HepG2 (cell line): ENCODE measurements around the gene KHK. TPM values are rescaled to one million over a fixed set of nuclear protein-coding genes. Genes with fewer than 3 reads are reported as not detected.

Source experiments
- ARNT2 ChIP-seq: sonication (generic); formaldehyde crosslinking; IDR thresholded peaks from 2 replicates; pipeline ENCODE4 v1.8.0; 2022; ENCODE audit warnings: mild to moderate bottlenecking, low read depth, missing genetic modification reagents, moderate library complexity
- MAFG ChIP-seq: sonication (generic); formaldehyde crosslinking; IDR thresholded peaks from 2 replicates; pipeline ENCODE4 v1.5.1; 2020; ENCODE audit warnings: mild to moderate bottlenecking, missing genetic modification reagents
- NAIF1 ChIP-seq: sonication (generic); formaldehyde crosslinking; IDR thresholded peaks from 2 replicates; pipeline ENCODE4 v1.5.0; 2020; ENCODE audit warnings: mild to moderate bottlenecking, missing genetic modification reagents, borderline replicate concordance
- PHF21A ChIP-seq: sonication (generic); formaldehyde crosslinking; IDR thresholded peaks from 2 replicates; pipeline ENCODE4 v1.5.0; 2020; ENCODE audit warnings: mild to moderate bottlenecking, missing genetic modification reagents
- POLR2A ChIP-seq, 2 experiments: IDR thresholded peaks; 2 replicates each; pipeline ENCODE4 v1.6.1; 2011; ENCODE audit warnings: low read depth in 2 of 2, low read length in 2 of 2, mild to moderate bottlenecking in 1 of 2, moderate library complexity in 1 of 2; ENCODE audit not compliant: insufficient read depth in 1 of 2
- RFX3 ChIP-seq: IDR thresholded peaks from 2 replicates; pipeline ENCODE4 v1.6.1; 2016; ENCODE audit warnings: missing biosample characterization, missing genetic modification reagents
- SNAI1 ChIP-seq: sonication (generic); formaldehyde crosslinking; IDR thresholded peaks from 2 replicates; pipeline ENCODE4 v1.5.0; 2020; ENCODE audit warnings: mild to moderate bottlenecking, missing genetic modification reagents, borderline replicate concordance
- ZBTB38 ChIP-seq: sonication (generic); formaldehyde crosslinking; IDR thresholded peaks from 2 replicates; pipeline ENCODE4 v1.5.1; 2020; ENCODE audit warnings: mild to moderate bottlenecking, missing genetic modification reagents
- ZMYM4 ChIP-seq: sonication (generic); formaldehyde crosslinking; IDR thresholded peaks from 2 replicates; pipeline ENCODE4 v1.8.1; 2023; ENCODE audit warnings: mild to moderate bottlenecking, missing genetic modification reagents
- ZNF20 ChIP-seq: sonication (generic); formaldehyde crosslinking; IDR thresholded peaks from 2 replicates; pipeline ENCODE4 v1.4.0; 2020; ENCODE audit warnings: mild to moderate bottlenecking, moderate library complexity, missing genetic modification reagents
- ZNF24 ChIP-seq: fragments of 450-650 bp; IDR thresholded peaks from 2 replicates; pipeline ENCODE4 v1.6.1; 2017; ENCODE audit warnings: antibody characterized with exemption, mild to moderate bottlenecking
- ZNF326 ChIP-seq: sonication (generic); formaldehyde crosslinking; IDR thresholded peaks from 2 replicates; pipeline ENCODE4 v1.4.0; 2020; ENCODE audit warnings: missing genetic modification reagents, borderline replicate concordance
- ZNF709 ChIP-seq: sonication (generic); formaldehyde crosslinking; IDR thresholded peaks from 2 replicates; pipeline ENCODE4 v1.5.0; 2020; ENCODE audit warnings: mild to moderate bottlenecking, missing genetic modification reagents
- ZNF782 ChIP-seq: sonication (generic); formaldehyde crosslinking; IDR thresholded peaks from 2 replicates; pipeline ENCODE4 v1.4.0; 2020; ENCODE audit warnings: missing genetic modification reagents, mild to moderate bottlenecking, borderline replicate concordance
- polyA plus RNA-seq, 8 experiments: library from polyadenylated mRNA; depleted of rRNA in 3 of 8; stranded (reverse) in 7 of 8; unstranded in 1 of 8; fragments of >200 nt; fragmentation: Illumina TruSeq in 4 of 8; extraction: Trizol in 4 of 8; gene quantifications; 2 replicates each; pipeline versions ENCODE4 v1.2.1 to v1.2.3, GENCODE V29; 2011 to 2016; ENCODE audit warnings: low read depth in 4 of 8, missing spikeins in 1 of 8, mixed read lengths in 1 of 8; ENCODE audit not compliant: insufficient read depth in 1 of 8
- total RNA-seq, 5 experiments: library from RNA; depleted of rRNA; stranded (reverse); fragments of >200 nt; fragmentation: Illumina TruSeq; extraction: Trizol; gene quantifications; 2 replicates each; pipeline ENCODE4 v1.2.3, GENCODE V29; 2016; ENCODE audit warnings: low read depth in 1 of 5
- TF ChIP-seq, protein P1 (sequence below): IDR thresholded peaks from 2 replicates; pipeline ENCODE4 v1.6.1; 2012; ENCODE audit warnings: low read depth, low read length, improper control_type of control experiment
- TF ChIP-seq, protein P2 (sequence below): sonication (generic); formaldehyde crosslinking; IDR thresholded peaks from 2 replicates; pipeline ENCODE4 v1.4.0; 2020; ENCODE audit warnings: missing genetic modification reagents
- TF ChIP-seq, protein P3 (sequence below): sonication (generic); formaldehyde crosslinking; IDR thresholded peaks from 2 replicates; pipeline ENCODE4 v1.5.0; 2020; ENCODE audit warnings: mild to moderate bottlenecking, low read depth, missing genetic modification reagents, borderline replicate concordance
- TF ChIP-seq, protein P4 (sequence below): sonication (generic); formaldehyde crosslinking; IDR thresholded peaks from 2 replicates; pipeline ENCODE4 v1.4.0; 2020; ENCODE audit warnings: missing genetic modification reagents, borderline replicate concordance
- TF ChIP-seq, protein P5 (sequence below): IDR thresholded peaks from 2 replicates; pipeline ENCODE4 v1.6.1; 2016; ENCODE audit warnings: missing compliant biosample characterization, missing genetic modification reagents, borderline replicate concordance
- TF ChIP-seq, protein P6 (sequence below): IDR thresholded peaks from 2 replicates; pipeline ENCODE4 v1.6.1; 2016

KHK gene
- total and polyA plus RNA-seq, 2 of the 13 experiments (the other 11 are each of a cell fraction or from before 2014, with no cell fraction given) = 40.9 to 99.2 TPM

DNA sequence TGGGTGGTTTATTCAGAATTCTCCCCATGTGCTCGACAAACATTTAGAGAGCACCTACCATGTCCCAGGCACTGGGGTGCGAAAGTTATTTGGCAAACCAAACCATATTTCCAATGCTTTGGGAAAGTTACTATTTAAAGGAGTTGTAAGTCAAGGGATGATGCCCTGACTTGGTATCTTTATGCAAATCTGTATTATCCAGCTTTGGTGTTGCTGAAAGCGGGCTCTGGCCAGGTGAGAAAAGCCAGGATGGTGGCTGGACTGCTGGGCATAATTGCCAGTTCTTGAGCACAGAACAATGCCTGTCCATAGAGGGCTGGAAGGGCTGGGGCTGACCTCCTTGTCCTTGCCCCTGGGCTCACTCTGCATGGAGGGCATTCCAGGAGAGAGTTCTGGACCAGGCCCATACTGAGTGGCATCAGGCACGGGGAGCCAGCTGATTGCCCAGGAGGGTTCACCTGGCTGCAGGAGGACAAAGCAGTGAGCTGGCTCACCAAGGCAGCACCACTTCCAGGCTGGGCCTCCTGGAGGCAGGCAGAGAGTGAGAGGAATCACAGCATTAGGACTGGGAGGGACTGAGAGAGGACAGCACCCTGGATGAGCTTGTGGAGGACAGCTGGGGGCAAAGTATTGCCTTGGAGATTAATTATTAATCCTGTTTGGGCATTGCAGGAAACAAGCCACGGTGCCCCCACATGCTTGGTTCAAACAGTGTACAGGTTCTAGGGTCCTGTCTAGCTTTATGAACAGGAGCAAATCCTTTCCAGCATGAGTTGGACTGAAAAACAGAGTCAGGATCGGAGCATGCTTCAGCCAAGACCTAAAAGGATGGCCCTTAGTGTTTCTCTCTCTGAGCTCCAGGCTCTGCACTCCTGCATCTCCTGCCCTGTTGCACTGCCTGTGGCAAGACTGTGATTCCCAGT is 7.1 kb downstream of the KHK start (continued):
- TF ChIP-seq, protein P1, sequence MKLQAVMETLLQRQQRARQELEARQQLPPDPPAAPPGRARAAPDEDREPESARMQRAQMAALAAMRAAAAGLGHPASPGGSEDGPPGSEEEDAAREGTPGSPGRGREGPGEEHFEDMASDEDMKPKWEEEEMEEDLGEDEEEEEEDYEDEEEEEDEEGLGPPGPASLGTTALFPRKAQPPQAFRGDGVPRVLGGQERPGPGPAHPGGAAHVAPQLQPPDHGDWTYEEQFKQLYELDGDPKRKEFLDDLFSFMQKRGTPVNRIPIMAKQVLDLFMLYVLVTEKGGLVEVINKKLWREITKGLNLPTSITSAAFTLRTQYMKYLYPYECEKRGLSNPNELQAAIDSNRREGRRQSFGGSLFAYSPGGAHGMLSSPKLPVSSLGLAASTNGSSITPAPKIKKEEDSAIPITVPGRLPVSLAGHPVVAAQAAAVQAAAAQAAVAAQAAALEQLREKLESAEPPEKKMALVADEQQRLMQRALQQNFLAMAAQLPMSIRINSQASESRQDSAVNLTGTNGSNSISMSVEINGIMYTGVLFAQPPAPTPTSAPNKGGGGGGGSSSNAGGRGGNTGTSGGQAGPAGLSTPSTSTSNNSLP = peak; percentile 91
- TF ChIP-seq, protein P2, sequence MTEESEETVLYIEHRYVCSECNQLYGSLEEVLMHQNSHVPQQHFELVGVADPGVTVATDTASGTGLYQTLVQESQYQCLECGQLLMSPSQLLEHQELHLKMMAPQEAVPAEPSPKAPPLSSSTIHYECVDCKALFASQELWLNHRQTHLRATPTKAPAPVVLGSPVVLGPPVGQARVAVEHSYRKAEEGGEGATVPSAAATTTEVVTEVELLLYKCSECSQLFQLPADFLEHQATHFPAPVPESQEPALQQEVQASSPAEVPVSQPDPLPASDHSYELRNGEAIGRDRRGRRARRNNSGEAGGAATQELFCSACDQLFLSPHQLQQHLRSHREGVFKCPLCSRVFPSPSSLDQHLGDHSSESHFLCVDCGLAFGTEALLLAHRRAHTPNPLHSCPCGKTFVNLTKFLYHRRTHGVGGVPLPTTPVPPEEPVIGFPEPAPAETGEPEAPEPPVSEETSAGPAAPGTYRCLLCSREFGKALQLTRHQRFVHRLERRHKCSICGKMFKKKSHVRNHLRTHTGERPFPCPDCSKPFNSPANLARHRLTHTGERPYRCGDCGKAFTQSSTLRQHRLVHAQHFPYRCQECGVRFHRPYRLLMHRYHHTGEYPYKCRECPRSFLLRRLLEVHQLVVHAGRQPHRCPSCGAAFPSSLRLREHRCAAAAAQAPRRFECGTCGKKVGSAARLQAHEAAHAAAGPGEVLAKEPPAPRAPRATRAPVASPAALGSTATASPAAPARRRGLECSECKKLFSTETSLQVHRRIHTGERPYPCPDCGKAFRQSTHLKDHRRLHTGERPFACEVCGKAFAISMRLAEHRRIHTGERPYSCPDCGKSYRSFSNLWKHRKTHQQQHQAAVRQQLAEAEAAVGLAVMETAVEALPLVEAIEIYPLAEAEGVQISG = peak; percentile 86
- no peak for TF ChIP-seq ZNF326 (CRISPR knock-in tag)
- peak; percentile 82 for TF ChIP-seq PHF21A (CRISPR knock-in tag)
- TF ChIP-seq SNAI1 = no peak
- TF ChIP-seq ZNF24 = no peak
- TF ChIP-seq, protein P3, sequence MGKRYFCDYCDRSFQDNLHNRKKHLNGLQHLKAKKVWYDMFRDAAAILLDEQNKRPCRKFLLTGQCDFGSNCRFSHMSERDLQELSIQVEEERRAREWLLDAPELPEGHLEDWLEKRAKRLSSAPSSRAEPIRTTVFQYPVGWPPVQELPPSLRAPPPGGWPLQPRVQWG = no peak
- TF ChIP-seq, protein P4, sequence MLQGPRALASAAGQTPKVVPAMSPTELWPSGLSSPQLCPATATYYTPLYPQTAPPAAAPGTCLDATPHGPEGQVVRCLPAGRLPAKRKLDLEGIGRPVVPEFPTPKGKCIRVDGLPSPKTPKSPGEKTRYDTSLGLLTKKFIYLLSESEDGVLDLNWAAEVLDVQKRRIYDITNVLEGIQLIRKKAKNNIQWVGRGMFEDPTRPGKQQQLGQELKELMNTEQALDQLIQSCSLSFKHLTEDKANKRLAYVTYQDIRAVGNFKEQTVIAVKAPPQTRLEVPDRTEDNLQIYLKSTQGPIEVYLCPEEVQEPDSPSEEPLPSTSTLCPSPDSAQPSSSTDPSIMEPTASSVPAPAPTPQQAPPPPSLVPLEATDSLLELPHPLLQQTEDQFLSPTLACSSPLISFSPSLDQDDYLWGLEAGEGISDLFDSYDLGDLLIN (CRISPR knock-in tag) = no peak
- peak in 1 of 2 experiments; percentile 63; a peak in 1 of 4 replicates for TF ChIP-seq POLR2A (IDR thresholded peaks at IDR 0.05; ENCODE audit: insufficient read depth in 1 of 2, low read depth in 2 of 2, low read length in 2 of 2)
- TF ChIP-seq NAIF1 (CRISPR knock-in tag) = no peak
- no peak for TF ChIP-seq MAFG (CRISPR knock-in tag)
- no peak for TF ChIP-seq ZNF20 (CRISPR knock-in tag)
- TF ChIP-seq ZMYM4 (CRISPR knock-in tag) = peak; percentile 63; the same call in 1 of the 2 replicates
- no peak for TF ChIP-seq RFX3 (CRISPR knock-in tag)
- TF ChIP-seq, protein P5, sequence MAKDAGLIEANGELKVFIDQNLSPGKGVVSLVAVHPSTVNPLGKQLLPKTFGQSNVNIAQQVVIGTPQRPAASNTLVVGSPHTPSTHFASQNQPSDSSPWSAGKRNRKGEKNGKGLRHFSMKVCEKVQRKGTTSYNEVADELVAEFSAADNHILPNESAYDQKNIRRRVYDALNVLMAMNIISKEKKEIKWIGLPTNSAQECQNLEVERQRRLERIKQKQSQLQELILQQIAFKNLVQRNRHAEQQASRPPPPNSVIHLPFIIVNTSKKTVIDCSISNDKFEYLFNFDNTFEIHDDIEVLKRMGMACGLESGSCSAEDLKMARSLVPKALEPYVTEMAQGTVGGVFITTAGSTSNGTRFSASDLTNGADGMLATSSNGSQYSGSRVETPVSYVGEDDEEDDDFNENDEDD = no peak; the same call in 1 of the 2 replicates
- TF ChIP-seq, protein P6, sequence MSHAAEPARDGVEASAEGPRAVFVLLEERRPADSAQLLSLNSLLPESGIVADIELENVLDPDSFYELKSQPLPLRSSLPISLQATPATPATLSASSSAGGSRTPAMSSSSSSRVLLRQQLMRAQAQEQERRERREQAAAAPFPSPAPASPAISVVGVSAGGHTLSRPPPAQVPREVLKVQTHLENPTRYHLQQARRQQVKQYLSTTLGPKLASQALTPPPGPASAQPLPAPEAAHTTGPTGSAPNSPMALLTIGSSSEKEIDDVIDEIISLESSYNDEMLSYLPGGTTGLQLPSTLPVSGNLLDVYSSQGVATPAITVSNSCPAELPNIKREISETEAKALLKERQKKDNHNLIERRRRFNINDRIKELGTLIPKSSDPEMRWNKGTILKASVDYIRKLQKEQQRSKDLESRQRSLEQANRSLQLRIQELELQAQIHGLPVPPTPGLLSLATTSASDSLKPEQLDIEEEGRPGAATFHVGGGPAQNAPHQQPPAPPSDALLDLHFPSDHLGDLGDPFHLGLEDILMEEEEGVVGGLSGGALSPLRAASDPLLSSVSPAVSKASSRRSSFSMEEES = peak; percentile 57; the same call in 1 of the 2 replicates
- TF ChIP-seq ZNF709 = no peak
- peak; percentile 53; the same call in 1 of the 2 replicates for TF ChIP-seq ZNF782 (CRISPR knock-in tag)
- TF ChIP-seq ARNT2 (CRISPR knock-in tag) = peak; percentile 41; the same call in 1 of the 2 replicates
- TF ChIP-seq ZBTB38 (CRISPR knock-in tag) = no peak; the same call in 1 of the 2 replicates
